Measurements from ENCODE around the gene ZNF804B. TPM values are rescaled to one million over a fixed set of nuclear protein-coding genes. Genes with fewer than 3 reads are reported as not detected.

The ZNF804B gene
- total RNA-seq, 1 experiment from 2014 or later = not detected

DNA sequence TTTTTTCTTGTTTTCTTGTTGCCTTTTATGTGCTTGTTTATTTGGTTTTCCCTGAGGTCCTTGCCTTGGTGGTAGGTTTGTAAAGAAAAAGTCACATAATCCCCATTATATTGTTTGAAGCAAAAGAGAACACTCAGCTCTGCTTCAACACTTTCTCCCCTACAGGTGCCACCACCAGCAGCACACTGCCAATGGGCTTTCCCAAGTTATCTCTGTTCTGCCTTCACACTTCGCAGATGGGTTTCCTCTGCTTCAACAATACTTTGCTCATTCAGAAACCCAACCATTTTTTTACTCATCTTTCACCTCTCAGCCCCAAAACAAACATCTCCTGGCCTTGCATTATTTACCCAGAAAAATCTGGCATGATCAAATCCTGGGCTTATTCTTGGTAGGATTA lies 411.1 kb downstream of the ZNF804B start:
- no peaks in the 10 kb centered on the region; the same call in 1 of the 2 replicates for H3K27me3 Mint-ChIP-seq (ENCODE audit: low read depth)
- H3K4me3 Mint-ChIP-seq = no peak overlapping the region
- no peak overlapping the region for H2BK15ac ChIP-seq (ENCODE audit: low read depth, low read length)
- no peaks in the 10 kb centered on the region for H3K9me3 ChIP-seq (ENCODE audit: control insufficient read depth, low read depth, low read length)
- H3K79me1 ChIP-seq (ENCODE audit: insufficient read depth, low read depth, low read length, poor library complexity, severe bottlenecking) = no peaks in the 10 kb centered on the region
- WGBS (ENCODE audit: extremely low coverage, insufficient read length, low lambda C conversion rate) = no CpG with 5 or more reads among the region's 1 CpG
- no peak overlapping the region for H3K4me2 ChIP-seq (ENCODE audit: insufficient read depth, insufficient read length, low read length)
- H3K27ac Mint-ChIP-seq = no peak overlapping the region
- H2BK120ac ChIP-seq (ENCODE audit: low read depth, low read length, poor library complexity, severe bottlenecking) = no peak overlapping the region
- H3K56ac ChIP-seq (ENCODE audit: insufficient read length, low read depth, low read length) = no peak overlapping the region
- peaks cover 0 to 4% (median 0%) of the 10 kb centered on the region in 3 experiments; a peak in 1 of 7 replicates for H3K36me3 Mint-ChIP-seq (ENCODE audit: insufficient read depth in 1 of 3, low read depth in 3 of 3)
- H2BK20ac ChIP-seq (ENCODE audit: low read depth, low read length, poor library complexity, severe bottlenecking) = no peak overlapping the region
- no peaks in the 10 kb centered on the region for H3K4me1 ChIP-seq (ENCODE audit: insufficient read depth, low read length)
- no peak overlapping the region for H3K18ac ChIP-seq (ENCODE audit: insufficient read length, low read depth, low read length)
- no peak overlapping the region for H2BK5ac ChIP-seq (ENCODE audit: insufficient read length, low read length)
- no peak overlapping the region for H4K5ac ChIP-seq (ENCODE audit: insufficient read length, low read depth, low read length)
- no peak for DNase-seq
- no peak overlapping the region for H2AFZ ChIP-seq (ENCODE audit: low read length)
- H3K23me2 ChIP-seq (ENCODE audit: insufficient read length, low read depth, low read length, poor library complexity, severe bottlenecking) = no peaks in the 10 kb centered on the region
- H3K4me1 Mint-ChIP-seq = no peaks in the 10 kb centered on the region
- H3K14ac ChIP-seq (ENCODE audit: insufficient read depth, low read length) = no peak overlapping the region
- H2BK12ac ChIP-seq (ENCODE audit: insufficient read length, low read depth, low read length) = no peak overlapping the region
- H4K91ac ChIP-seq (ENCODE audit: insufficient read length, low read depth, low read length) = no peak overlapping the region
- TF ChIP-seq, protein P1, sequence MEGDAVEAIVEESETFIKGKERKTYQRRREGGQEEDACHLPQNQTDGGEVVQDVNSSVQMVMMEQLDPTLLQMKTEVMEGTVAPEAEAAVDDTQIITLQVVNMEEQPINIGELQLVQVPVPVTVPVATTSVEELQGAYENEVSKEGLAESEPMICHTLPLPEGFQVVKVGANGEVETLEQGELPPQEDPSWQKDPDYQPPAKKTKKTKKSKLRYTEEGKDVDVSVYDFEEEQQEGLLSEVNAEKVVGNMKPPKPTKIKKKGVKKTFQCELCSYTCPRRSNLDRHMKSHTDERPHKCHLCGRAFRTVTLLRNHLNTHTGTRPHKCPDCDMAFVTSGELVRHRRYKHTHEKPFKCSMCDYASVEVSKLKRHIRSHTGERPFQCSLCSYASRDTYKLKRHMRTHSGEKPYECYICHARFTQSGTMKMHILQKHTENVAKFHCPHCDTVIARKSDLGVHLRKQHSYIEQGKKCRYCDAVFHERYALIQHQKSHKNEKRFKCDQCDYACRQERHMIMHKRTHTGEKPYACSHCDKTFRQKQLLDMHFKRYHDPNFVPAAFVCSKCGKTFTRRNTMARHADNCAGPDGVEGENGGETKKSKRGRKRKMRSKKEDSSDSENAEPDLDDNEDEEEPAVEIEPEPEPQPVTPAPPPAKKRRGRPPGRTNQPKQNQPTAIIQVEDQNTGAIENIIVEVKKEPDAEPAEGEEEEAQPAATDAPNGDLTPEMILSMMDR (conservative IDR thresholded peaks at IDR 0.05) = no peak
- H3K27me3 ChIP-seq (ENCODE audit: insufficient read depth, low read length) = no peaks in the 10 kb centered on the region
- no peak overlapping the region for H4K8ac ChIP-seq (replicated peaks; ENCODE audit: insufficient read length, low read depth, low read length)
- H3K4ac ChIP-seq (ENCODE audit: low read depth, low read length) = no peak overlapping the region
- H2AK5ac ChIP-seq (ENCODE audit: insufficient read length, low read length) = no peak overlapping the region
- H3K9ac ChIP-seq (ENCODE audit: extremely low read depth, insufficient read length, low read length) = no peak overlapping the region
- no peaks in the 10 kb centered on the region for H3K79me2 ChIP-seq (ENCODE audit: insufficient read depth, low read length)
- no peak overlapping the region for H3K27ac ChIP-seq (ENCODE audit: insufficient read length, low read depth, low read length)
- H3K23ac ChIP-seq (ENCODE audit: insufficient read length, low read depth, low read length) = no peak overlapping the region
- no peaks in the 10 kb centered on the region for H4K20me1 ChIP-seq (ENCODE audit: control insufficient read depth, insufficient read depth, insufficient read length)
- H3K9me3 Mint-ChIP-seq = peaks cover 0 to 5% of the 10 kb centered on the region in 2 experiments; a peak in 3 of 5 replicates
- H3T11ph ChIP-seq (ENCODE audit: low read length) = no peak overlapping the region

All from H9 (cell line).